ENCODE results near the gene ARHGAP26.
A peak's percentile ranks its signal among the peaks of the same experiment; 100 is the strongest.

Gene ARHGAP26

DNA sequence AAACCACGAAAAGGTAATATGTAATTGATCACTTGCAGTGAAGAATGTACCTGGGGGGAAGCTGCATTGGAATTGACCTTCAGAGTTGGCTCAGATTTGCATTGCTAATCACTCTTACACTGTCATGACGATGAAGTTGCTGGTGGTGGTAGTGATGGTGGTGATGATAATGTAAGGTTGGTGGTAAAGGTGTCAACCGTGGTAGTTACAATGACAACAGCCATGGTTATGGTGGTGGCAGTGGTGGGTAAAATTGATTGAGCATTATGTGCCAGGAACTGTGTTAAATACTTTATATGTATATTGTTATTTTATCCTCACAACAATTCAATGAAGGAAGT lies 350.9 kb downstream of the ARHGAP26 start:
- no peak overlapping the region for H3K4me3 ChIP-seq (replicated peaks; ENCODE audit: low read depth, low read length)
- no peak for DNase-seq (ENCODE audit: low read depth)
- TF ChIP-seq, protein P1, sequence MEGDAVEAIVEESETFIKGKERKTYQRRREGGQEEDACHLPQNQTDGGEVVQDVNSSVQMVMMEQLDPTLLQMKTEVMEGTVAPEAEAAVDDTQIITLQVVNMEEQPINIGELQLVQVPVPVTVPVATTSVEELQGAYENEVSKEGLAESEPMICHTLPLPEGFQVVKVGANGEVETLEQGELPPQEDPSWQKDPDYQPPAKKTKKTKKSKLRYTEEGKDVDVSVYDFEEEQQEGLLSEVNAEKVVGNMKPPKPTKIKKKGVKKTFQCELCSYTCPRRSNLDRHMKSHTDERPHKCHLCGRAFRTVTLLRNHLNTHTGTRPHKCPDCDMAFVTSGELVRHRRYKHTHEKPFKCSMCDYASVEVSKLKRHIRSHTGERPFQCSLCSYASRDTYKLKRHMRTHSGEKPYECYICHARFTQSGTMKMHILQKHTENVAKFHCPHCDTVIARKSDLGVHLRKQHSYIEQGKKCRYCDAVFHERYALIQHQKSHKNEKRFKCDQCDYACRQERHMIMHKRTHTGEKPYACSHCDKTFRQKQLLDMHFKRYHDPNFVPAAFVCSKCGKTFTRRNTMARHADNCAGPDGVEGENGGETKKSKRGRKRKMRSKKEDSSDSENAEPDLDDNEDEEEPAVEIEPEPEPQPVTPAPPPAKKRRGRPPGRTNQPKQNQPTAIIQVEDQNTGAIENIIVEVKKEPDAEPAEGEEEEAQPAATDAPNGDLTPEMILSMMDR (IDR thresholded peaks at IDR 0.05; ENCODE audit: low read length, missing control alignments) = no peak

DNA sequence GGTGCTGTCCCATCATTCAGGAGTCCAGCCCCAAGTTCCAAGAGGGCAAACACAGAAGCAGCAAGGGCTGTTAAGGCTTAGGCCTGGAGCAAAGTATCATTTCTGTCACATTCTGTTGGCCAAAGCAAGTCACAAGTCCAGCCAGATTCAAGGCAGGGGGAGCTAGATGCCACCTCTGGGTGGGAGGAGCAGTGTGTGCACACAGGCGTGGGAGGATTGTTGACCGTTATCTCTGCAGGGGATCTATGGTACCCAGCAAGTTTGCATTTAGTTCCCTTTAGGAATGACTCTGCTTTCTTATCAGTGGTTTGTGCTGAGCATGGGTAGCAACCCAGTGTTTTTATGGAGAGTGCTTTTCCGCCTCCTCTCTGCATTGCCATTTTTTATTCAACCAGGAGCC lies 354.4 kb downstream of the ARHGAP26 start:
- TF ChIP-seq, protein P1 (IDR thresholded peaks at IDR 0.05; ENCODE audit: low read length, missing control alignments) = no peak
- no peak for DNase-seq (ENCODE audit: low read depth)
- no peak overlapping the region for H3K4me3 ChIP-seq (replicated peaks; ENCODE audit: low read depth, low read length)

DNA sequence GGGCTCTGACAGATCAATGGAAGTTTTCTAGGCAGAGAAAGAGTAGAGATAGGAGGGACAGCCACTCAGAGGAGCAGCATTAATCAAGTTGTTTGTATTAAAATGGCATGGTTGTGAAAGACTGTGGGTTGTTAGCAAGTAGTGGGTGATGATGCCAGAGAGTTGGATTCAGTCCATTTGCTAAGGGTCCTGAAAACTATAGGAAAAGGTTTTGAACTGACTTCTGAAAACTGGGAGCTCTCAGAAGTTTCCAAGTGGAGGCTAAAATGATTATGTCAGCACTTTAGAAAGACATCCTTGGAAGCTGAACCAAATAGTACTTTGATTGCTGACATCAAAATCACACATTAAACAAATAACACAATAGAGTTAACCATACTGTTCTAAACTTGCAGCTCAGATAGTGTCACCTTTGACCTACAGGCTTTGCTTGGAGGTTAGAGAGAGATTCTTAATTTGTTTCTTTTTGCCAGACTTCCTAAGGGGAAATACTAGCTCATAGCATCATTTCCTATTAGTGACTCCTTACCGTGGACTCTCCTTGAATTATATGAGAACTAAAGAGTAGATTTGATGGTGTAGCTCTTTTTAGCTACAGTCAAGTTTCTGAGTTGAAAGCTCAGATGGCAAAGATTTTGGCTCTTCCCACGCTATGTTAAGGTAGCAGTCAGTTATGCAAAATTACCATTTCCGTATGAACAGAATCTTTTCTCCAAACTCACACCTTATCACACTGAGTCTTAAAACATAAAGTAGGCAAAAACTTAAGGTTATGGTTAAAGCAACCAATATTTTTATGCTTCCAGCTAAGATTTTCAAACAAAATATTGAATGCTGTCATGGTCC lies 356.2 kb downstream of the ARHGAP26 start:
- TF ChIP-seq, protein P1 (IDR thresholded peaks at IDR 0.05; ENCODE audit: low read length, missing control alignments) = no peak
- DNase-seq (ENCODE audit: low read depth) = peak; percentile 56
- H3K4me3 ChIP-seq (replicated peaks; ENCODE audit: low read depth, low read length) = no peak overlapping the region

DNA sequence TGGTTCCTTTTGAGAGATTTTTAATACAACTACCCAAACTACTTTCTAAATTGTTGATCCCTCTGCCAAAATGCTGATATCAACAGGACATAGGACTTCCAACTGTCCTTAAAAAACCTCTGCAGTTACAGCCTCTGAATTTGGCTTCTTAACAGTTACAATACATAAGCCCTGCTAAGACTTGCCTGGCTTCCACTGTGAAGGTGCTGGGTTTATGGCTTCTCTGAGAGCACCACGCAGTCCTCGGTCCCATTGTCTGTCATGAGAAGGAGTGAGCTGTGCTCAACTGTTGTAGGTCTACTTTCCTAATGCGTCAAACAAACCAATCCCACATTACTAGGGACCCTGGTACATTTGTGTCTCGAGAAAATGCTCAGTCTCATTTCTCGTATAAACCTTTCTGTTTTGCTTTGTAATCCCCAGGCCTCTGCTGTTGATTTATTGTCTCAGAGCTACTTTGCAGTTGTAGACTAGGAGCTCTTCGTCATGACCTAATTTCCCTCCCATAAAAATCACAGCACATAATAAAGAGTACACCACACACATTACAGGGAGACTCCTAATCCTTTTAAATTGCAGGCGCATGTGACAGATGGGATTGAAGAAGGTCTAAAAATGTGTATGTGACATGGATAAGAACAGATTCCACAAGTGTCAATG lies 358.4 kb downstream of the ARHGAP26 start:
- H3K4me3 ChIP-seq (replicated peaks; ENCODE audit: low read depth, low read length) = no peak overlapping the region
- no peak for DNase-seq (ENCODE audit: low read depth)
- TF ChIP-seq, protein P1 (IDR thresholded peaks at IDR 0.05; ENCODE audit: low read length, missing control alignments) = no peak

DNA sequence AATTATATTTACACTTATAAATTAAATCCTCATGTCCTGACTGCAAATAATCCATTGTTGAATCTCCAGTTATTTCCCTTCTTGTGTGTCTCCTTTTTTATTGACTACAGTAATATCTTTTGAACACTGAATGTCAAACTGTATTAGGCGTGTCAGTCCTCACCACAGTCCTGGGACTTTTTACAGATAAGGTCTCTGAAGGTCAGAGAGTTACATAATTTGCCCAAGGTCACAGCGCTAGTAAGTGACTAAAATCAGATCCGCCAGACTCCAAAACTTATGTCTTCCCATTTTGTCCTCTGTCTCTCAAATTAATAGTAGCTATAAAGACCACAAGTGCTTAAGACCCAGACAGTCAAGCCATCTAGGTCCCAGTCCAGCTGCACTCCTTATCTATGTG lies 359.0 kb downstream of the ARHGAP26 start:
- no peak overlapping the region for H3K4me3 ChIP-seq (replicated peaks; ENCODE audit: low read depth, low read length)
- DNase-seq (ENCODE audit: low read depth) = no peak
- TF ChIP-seq, protein P1 (IDR thresholded peaks at IDR 0.05; ENCODE audit: low read length, missing control alignments) = no peak

DNA sequence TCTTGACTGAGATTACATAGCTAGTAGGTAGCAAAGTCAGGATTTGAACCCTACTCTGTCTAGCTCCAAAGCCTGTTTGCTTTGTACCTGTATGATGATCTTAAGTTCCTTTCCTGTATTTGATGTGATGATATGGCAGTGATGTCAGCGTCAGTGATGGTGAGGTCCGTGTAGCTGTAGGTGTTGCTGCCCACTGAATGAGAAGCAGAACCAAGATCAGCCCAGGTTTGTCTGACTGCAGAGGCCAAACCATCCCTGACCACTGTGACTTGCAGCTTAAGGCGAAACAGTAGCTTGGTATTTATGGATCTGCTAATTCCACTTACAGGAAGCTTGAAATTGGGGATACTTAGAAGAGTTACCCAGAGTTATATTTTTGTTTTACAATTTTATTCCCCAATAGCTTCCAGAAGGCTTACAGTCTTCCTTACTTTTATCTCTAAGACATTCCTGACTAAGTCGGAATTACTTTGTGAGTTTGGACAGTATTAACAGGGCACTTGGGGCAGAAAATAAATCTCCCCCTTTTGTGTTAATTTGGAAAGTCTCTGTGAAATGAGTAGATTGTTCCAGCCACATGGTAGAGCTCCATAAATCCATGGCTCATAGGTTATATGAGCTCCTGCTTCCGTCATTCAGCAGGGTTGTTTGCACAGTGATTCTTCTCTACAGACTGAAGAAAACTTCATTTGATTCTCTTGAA lies 359.9 kb downstream of the ARHGAP26 start:
- TF ChIP-seq, protein P1 (IDR thresholded peaks at IDR 0.05; ENCODE audit: low read length, missing control alignments) = no peak
- no peak for DNase-seq (ENCODE audit: low read depth)
- no peak overlapping the region for H3K4me3 ChIP-seq (replicated peaks; ENCODE audit: low read depth, low read length)

All from fibroblast of pulmonary artery (primary cell).